Astrocyte of the spinal cord (primary cell): ENCODE data around the gene PER1.

ENCODE experiments used
- DNase-seq: peaks from one replicate; pipeline ENCODE4 v3.0.0; 2011; ENCODE audit warnings: low read depth, low spot score
- H3K4me3 ChIP-seq: 2 replicates; pipeline ENCODE4 v1.5.1; 2011; ENCODE audit warnings: low read depth, mild to moderate bottlenecking, low read length, moderate library complexity
- CTCF ChIP-seq: IDR thresholded peaks from 2 replicates; pipeline ENCODE4 v1.5.1; 2012; ENCODE audit warnings: low read depth, mild to moderate bottlenecking, low read length, inconsistent platforms
- in situ Hi-C: cut with HindIII; loops from 2 replicates; pipeline ENCODE4 v1.10.0; 2017; ENCODE audit warnings: low sequenced_read_pairs

The PER1 gene

GRCh38 chr17:8103549-8103948, 48.7 kb downstream of the PER1 start:
- in situ Hi-C loops, result no loop called here
- TF ChIP-seq CTCF, result no peak
- H3K4me3 ChIP-seq, result no peak overlapping the region
- no peak for DNase-seq

GRCh38 chr17:8101721-8102120, 50.5 kb downstream of the PER1 start:
- no peak for TF ChIP-seq CTCF
- in situ Hi-C loops, result no loop called here
- DNase-seq, result no peak
- no peak overlapping the region for H3K4me3 ChIP-seq

GRCh38 chr17:8100763-8101162, 51.4 kb downstream of the PER1 start:
- no peak for DNase-seq
- no peak for TF ChIP-seq CTCF
- H3K4me3 ChIP-seq, result no peak overlapping the region
- in situ Hi-C loops, result no loop called here

GRCh38 chr17:8100111-8100510, 52.1 kb downstream of the PER1 start:
- no peak overlapping the region for H3K4me3 ChIP-seq
- DNase-seq, result no peak
- TF ChIP-seq CTCF, result no peak
- in situ Hi-C loops, result no loop called here

- TF ChIP-seq CTCF, result no peak
- H3K4me3 ChIP-seq, result no peak overlapping the region
- in situ Hi-C loops, result no loop called here
- DNase-seq, result no peak
Measured at GRCh38 chr17:8096541-8096940, 55.7 kb downstream of the PER1 start.

- in situ Hi-C loops, result no loop called here
- no peak for TF ChIP-seq CTCF
- no peak for DNase-seq
- H3K4me3 ChIP-seq, result no peak overlapping the region
Measured at GRCh38 chr17:8095361-8095760, 56.8 kb downstream of the PER1 start.
